Heart left ventricle (tissue), 13 donors: ENCODE results near the gene CSMD2.

Source experiments
- POLR2A ChIP-seq, 2 donors: fragments of 450-650 bp; IDR thresholded peaks; one replicate each; pipeline ENCODE4 v1.6.1; 2017; ENCODE audit warnings: antibody characterized with exemption in 2 of 2, mild to moderate bottlenecking in 2 of 2, moderate library complexity in 2 of 2
- TF ChIP-seq, protein P1 (sequence below), 12 donors: fragments of 200-600 bp; sonication (generic) in 4 of 12; IDR thresholded peaks; one replicate each; pipeline versions ENCODE4 v1.5.0 to v1.8.0; 2018 to 2022; ENCODE audit warnings: antibody characterized with exemption in 12 of 12, mild to moderate bottlenecking in 5 of 12
- donor health status: ischemic (EF 13 %, LVEDD 7.1; RV severe dilation, severe dysfunction).
- donor health status: DM: no; HTN: yes; CAD: no.
- donor health status: DM: no; HTN: no; CAD: no.
- donor health status: ischemic (EF 25% LVEDD 6.9; RV normal size, moderate dysfunction).
- donor health status: ischemic (EF 25% LVEDD 5.7; RV mildly dilated, moderate dysfunction).
- donor health status: ischemic (EF 35%, LVEDD 5.7; RV mildly dilated, moderate dysfunction).
- donor health status: nonischemic (EF 11% LVEDD 7.7; RV severe dilation, severe dysfunction).
- donor health status: DM: yes; HTN: yes; CAD: no.
- donor health status: PGD.
- donor health status: ischemic (EF 29% LVEDD 5.4; RV normal size, mild dysfunction).
- donor health status: nonischemic (EF 23%, LVEDD 6.1; RV moderate dilation, normal function).

DNA sequence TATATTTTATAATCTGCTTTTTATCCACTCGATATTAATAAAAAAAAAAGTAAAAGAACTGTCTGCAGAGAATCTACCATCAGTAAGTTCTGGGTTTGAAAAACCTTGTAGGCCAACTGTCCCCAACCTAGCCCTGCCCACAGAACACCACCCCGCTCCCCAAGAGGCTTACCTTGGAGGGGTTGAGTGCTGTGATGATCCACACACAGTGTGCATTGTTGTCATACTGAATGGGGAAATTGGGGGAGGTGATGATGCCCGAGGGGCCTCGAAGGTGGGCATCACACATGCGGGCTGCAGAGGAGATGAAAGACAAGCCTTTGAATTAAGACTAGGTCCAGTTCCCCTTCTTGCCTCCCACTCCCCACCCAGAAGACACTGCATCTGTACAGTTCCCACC, 354.5 kb downstream of the CSMD2 start:
- TF ChIP-seq, protein P1, sequence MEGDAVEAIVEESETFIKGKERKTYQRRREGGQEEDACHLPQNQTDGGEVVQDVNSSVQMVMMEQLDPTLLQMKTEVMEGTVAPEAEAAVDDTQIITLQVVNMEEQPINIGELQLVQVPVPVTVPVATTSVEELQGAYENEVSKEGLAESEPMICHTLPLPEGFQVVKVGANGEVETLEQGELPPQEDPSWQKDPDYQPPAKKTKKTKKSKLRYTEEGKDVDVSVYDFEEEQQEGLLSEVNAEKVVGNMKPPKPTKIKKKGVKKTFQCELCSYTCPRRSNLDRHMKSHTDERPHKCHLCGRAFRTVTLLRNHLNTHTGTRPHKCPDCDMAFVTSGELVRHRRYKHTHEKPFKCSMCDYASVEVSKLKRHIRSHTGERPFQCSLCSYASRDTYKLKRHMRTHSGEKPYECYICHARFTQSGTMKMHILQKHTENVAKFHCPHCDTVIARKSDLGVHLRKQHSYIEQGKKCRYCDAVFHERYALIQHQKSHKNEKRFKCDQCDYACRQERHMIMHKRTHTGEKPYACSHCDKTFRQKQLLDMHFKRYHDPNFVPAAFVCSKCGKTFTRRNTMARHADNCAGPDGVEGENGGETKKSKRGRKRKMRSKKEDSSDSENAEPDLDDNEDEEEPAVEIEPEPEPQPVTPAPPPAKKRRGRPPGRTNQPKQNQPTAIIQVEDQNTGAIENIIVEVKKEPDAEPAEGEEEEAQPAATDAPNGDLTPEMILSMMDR (IDR thresholded peaks at IDR 0.05), result no peak
- no peak for TF ChIP-seq POLR2A (IDR thresholded peaks at IDR 0.05)
